ENCODE results near the gene SEC61A2. TPM values are rescaled to one million over a fixed set of nuclear protein-coding genes. Genes with fewer than 3 reads are reported as not detected.

Gene SEC61A2
- total and polyA plus RNA-seq, 10 of the 15 experiments (the other 5 are each of a cell fraction or from before 2014, with no cell fraction given): 3.0 to 36.2 (median 8.6) TPM

DNA sequence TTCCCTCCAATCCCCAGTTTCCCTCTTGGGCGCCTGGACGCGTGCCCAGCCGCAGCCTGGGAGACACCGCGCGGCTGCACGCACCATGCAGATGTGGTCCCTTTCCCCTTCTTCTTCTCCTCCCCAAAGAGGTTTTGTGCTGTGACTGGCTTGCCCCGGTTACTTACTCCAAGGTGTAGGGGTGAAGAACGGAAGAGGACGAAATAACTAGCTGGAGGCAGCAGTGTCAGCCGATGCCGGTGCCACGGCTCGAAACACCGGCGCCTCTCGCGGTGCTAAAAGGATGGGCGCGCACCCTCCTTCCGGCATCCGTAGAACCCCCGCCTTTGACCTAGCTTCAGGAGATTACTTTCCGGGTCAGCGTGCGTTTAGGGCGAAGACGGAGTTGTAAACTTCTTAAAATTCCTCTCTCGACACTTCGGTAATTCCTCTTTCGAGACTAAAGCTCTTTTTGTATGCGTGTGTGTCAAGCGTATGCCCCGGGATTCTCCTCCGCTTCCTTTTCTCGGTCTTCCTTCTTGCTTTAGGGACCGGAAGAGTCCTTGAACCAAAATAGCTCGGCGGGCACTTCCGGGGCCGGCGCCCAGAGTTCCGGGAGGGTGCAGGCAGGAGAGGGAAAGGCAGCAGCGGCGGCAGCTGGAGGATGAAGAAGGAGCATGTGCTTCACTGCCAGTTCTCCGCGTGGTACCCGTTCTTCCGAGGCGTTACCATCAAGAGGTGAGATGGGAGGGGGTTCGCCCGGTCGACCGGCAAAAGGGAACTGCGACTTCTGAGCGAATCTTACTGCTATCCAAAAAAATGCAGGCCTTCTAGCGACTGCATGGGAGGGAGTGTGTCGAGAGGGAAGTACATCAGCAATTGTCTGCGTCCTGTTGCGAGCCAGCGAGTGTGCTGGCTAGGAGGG, 66.4 kb downstream of the SEC61A2 start, which contains the start of the genes CDC123 and NUDT5:
TSS of gene CDC123 (plus strand) at position 586 of the 904 bp plus-strand sequence. CDS start at position 644, 58 bp downstream.
TSS of gene NUDT5 (minus strand) at position 289 of the 904 bp plus-strand sequence. CDS start 9,600 bp downstream, outside the sequence.
- WGBS (ENCODE audit: insufficient coverage, insufficient replicate concordance, low lambda C conversion rate, missing lambda C conversion rate): 2% methylated on average over 62 of the region's 62 CpGs
- POLR2A ChIA-PET: interaction anchor here (0.5 to 1.3 kb wide), 5 partner anchors 74 to 203 kb away, joined by 3 to 6 read pairs (median 3); partner anchors contain the start of gene UPF2
- Histone ChIP-seq H3K4me3 (peak within 1 kb of the TSS; percentile 84), H3K9me3 (replicated peaks; ENCODE audit: control insufficient read depth, insufficient read depth, low read length) (no peaks in the 10 kb centered on the region), H3K27ac (ENCODE audit: control insufficient read depth, insufficient read depth) (peak within 1 kb of the TSS; percentile 98), H3K9ac (ENCODE audit: control insufficient read depth, insufficient read depth, low read length) (peak within 1 kb of the TSS; percentile 93), H3K79me2 (ENCODE audit: control insufficient read depth, insufficient read depth, low read length) (peaks cover 84% of the 10 kb centered on the region), H2AFZ (ENCODE audit: control insufficient read depth, low read depth, low read length) (peak within 1 kb of the TSS; percentile 99), H3K27me3 (replicated peaks in 1 of 2; ENCODE audit: control insufficient read depth in 2 of 2, insufficient read depth in 2 of 2, low read length in 1 of 2) (no peaks in the 10 kb centered on the region), H3K36me3 (ENCODE audit: control insufficient read depth in 2 of 2, insufficient read depth in 2 of 2, low read length in 1 of 2) (peaks cover 0 to 13% of the 10 kb centered on the region in 2 experiments; a peak in 3 of 4 replicates), H3K4me1 (ENCODE audit: control insufficient read depth, insufficient read depth, low read length) (peaks cover 4% of the 10 kb centered on the region; the same call in 1 of the 2 replicates), H3K4me2 (ENCODE audit: control insufficient read depth, insufficient read depth) (peak within 1 kb of the TSS; percentile 89), H4K20me1 (ENCODE audit: control insufficient read depth, insufficient read depth) (no peaks in the 10 kb centered on the region; the same call in 1 of the 2 replicates)
- CTCF ChIA-PET: interaction anchor here (1.0 to 2.9 kb wide), 7 partner anchors 19 to 514 kb away, joined by 3 to 15 read pairs (median 4); no protein-coding TSS in a partner anchor
- intact Hi-C loops (cut with micrococcal nuclease; ENCODE audit: unreplicated experiment): loop anchor here (5.0 kb wide), 3 partner anchors 64 to 169 kb away; partner anchors contain the start of gene UPF2
- SMC1A ChIA-PET (ENCODE audit: uncharacterized antibody, unreplicated experiment): interaction anchor here (0.8 to 1.9 kb wide), 14 partner anchors 20 to 519 kb away, joined by 3 to 10 read pairs (median 3); partner anchors contain the start of gene UPF2
- peak; percentile 94 for ATAC-seq
- peak; percentile 73 for FAIRE-seq
- in situ Hi-C loops (cut with MboI): no loop called here
- peak; percentile 81 for DNase-seq (ENCODE audit: low read depth, low spot score)
- RAD21 ChIA-PET (ENCODE audit: unreplicated experiment): interaction anchor here (0.5 to 2.0 kb wide), 12 partner anchors 18 to 460 kb away, joined by 3 to 11 read pairs (median 4); partner anchors contain the start of gene UPF2
- no TSS peak for BruUV-seq (replicated peaks)
- TF ChIP-seq PAX8 (IDR thresholded peaks at IDR 0.05): no peak
- peak in 1 of 2 experiments; percentile 20; a peak in 1 of 4 replicates for TF ChIP-seq ETV6 (conservative IDR thresholded peaks at IDR 0.05 in 1 of 2, IDR thresholded peaks at IDR 0.05 in 1 of 2; ENCODE audit: borderline replicate concordance in 1 of 2, low read depth in 1 of 2)
- TF ChIP-seq, protein P1, sequence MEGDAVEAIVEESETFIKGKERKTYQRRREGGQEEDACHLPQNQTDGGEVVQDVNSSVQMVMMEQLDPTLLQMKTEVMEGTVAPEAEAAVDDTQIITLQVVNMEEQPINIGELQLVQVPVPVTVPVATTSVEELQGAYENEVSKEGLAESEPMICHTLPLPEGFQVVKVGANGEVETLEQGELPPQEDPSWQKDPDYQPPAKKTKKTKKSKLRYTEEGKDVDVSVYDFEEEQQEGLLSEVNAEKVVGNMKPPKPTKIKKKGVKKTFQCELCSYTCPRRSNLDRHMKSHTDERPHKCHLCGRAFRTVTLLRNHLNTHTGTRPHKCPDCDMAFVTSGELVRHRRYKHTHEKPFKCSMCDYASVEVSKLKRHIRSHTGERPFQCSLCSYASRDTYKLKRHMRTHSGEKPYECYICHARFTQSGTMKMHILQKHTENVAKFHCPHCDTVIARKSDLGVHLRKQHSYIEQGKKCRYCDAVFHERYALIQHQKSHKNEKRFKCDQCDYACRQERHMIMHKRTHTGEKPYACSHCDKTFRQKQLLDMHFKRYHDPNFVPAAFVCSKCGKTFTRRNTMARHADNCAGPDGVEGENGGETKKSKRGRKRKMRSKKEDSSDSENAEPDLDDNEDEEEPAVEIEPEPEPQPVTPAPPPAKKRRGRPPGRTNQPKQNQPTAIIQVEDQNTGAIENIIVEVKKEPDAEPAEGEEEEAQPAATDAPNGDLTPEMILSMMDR (IDR thresholded peaks at IDR 0.05 in 2 of 3, conservative IDR thresholded peaks at IDR 0.05 in 1 of 3; ENCODE audit: control insufficient read depth in 2 of 3, extremely low read depth in 1 of 3, insufficient read depth in 1 of 3, low read depth in 3 of 3, low read length in 3 of 3): peak in 1 of 3 experiments; percentile 9; a peak in 1 of 6 replicates
- TF ChIP-seq HDGF (IDR thresholded peaks at IDR 0.05): no peak
- TF ChIP-seq, protein P2, sequence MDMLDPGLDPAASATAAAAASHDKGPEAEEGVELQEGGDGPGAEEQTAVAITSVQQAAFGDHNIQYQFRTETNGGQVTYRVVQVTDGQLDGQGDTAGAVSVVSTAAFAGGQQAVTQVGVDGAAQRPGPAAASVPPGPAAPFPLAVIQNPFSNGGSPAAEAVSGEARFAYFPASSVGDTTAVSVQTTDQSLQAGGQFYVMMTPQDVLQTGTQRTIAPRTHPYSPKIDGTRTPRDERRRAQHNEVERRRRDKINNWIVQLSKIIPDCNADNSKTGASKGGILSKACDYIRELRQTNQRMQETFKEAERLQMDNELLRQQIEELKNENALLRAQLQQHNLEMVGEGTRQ (IDR thresholded peaks at IDR 0.05; ENCODE audit: borderline replicate concordance, low read depth, low read length): no peak
- TF ChIP-seq EGR1 (IDR thresholded peaks at IDR 0.05; ENCODE audit: borderline replicate concordance in 1 of 2, low read depth in 2 of 2, low read length in 2 of 2): 0 out of 3 replicates have a peak, but pooled peaks of 1 of the 2 experiments have one; percentile 44
- TF ChIP-seq, protein P3, sequence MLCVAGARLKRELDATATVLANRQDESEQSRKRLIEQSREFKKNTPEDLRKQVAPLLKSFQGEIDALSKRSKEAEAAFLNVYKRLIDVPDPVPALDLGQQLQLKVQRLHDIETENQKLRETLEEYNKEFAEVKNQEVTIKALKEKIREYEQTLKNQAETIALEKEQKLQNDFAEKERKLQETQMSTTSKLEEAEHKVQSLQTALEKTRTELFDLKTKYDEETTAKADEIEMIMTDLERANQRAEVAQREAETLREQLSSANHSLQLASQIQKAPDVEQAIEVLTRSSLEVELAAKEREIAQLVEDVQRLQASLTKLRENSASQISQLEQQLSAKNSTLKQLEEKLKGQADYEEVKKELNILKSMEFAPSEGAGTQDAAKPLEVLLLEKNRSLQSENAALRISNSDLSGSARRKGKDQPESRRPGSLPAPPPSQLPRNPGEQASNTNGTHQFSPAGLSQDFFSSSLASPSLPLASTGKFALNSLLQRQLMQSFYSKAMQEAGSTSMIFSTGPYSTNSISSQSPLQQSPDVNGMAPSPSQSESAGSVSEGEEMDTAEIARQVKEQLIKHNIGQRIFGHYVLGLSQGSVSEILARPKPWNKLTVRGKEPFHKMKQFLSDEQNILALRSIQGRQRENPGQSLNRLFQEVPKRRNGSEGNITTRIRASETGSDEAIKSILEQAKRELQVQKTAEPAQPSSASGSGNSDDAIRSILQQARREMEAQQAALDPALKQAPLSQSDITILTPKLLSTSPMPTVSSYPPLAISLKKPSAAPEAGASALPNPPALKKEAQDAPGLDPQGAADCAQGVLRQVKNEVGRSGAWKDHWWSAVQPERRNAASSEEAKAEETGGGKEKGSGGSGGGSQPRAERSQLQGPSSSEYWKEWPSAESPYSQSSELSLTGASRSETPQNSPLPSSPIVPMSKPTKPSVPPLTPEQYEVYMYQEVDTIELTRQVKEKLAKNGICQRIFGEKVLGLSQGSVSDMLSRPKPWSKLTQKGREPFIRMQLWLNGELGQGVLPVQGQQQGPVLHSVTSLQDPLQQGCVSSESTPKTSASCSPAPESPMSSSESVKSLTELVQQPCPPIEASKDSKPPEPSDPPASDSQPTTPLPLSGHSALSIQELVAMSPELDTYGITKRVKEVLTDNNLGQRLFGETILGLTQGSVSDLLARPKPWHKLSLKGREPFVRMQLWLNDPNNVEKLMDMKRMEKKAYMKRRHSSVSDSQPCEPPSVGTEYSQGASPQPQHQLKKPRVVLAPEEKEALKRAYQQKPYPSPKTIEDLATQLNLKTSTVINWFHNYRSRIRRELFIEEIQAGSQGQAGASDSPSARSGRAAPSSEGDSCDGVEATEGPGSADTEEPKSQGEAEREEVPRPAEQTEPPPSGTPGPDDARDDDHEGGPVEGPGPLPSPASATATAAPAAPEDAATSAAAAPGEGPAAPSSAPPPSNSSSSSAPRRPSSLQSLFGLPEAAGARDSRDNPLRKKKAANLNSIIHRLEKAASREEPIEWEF (IDR thresholded peaks at IDR 0.05; ENCODE audit: insufficient replicate concordance, low read depth, low read length): no peak
- TF ChIP-seq, protein P4, sequence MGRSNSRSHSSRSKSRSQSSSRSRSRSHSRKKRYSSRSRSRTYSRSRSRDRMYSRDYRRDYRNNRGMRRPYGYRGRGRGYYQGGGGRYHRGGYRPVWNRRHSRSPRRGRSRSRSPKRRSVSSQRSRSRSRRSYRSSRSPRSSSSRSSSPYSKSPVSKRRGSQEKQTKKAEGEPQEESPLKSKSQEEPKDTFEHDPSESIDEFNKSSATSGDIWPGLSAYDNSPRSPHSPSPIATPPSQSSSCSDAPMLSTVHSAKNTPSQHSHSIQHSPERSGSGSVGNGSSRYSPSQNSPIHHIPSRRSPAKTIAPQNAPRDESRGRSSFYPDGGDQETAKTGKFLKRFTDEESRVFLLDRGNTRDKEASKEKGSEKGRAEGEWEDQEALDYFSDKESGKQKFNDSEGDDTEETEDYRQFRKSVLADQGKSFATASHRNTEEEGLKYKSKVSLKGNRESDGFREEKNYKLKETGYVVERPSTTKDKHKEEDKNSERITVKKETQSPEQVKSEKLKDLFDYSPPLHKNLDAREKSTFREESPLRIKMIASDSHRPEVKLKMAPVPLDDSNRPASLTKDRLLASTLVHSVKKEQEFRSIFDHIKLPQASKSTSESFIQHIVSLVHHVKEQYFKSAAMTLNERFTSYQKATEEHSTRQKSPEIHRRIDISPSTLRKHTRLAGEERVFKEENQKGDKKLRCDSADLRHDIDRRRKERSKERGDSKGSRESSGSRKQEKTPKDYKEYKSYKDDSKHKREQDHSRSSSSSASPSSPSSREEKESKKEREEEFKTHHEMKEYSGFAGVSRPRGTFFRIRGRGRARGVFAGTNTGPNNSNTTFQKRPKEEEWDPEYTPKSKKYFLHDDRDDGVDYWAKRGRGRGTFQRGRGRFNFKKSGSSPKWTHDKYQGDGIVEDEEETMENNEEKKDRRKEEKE (IDR thresholded peaks at IDR 0.05): no peak
